ENCODE results near the gene IRF2.

The IRF2 gene

GRCh38 chr4:184370711-184371389 is 103.5 kb downstream of the IRF2 start:
- in situ Hi-C loops (cut with HindIII; ENCODE audit: low pct_ligation_motif_present, low sequenced_read_pairs) = no loop called here
- no peak for DNase-seq
- no peak overlapping the region for H3K4me3 ChIP-seq (ENCODE audit: low read depth, low read length)
- H3K27me3 ChIP-seq (replicated peaks) = no peaks in the 10 kb centered on the region
- H3K27ac ChIP-seq = no peak overlapping the region
- no peaks in the 10 kb centered on the region for H3K36me3 ChIP-seq (replicated peaks)
- TF ChIP-seq CTCF (IDR thresholded peaks at IDR 0.05; ENCODE audit: low read depth, low read length, missing control alignments) = no peak

- TF ChIP-seq CTCF (IDR thresholded peaks at IDR 0.05; ENCODE audit: low read depth, low read length, missing control alignments) = no peak
- in situ Hi-C loops (cut with HindIII; ENCODE audit: low pct_ligation_motif_present, low sequenced_read_pairs) = no loop called here
- Histone ChIP-seq H3K36me3 (replicated peaks) (no peaks in the 10 kb centered on the region), H3K27ac (no peak overlapping the region), H3K4me3 (ENCODE audit: low read depth, low read length) (no peak overlapping the region), H3K27me3 (replicated peaks) (no peaks in the 10 kb centered on the region)
- DNase-seq = no peak
Measured at GRCh38 chr4:184369871-184370270, 104.5 kb downstream of the IRF2 start.

GRCh38 chr4:184368731-184369130 is 105.6 kb downstream of the IRF2 start:
- no peaks in the 10 kb centered on the region for H3K27me3 ChIP-seq (replicated peaks)
- in situ Hi-C loops (cut with HindIII; ENCODE audit: low pct_ligation_motif_present, low sequenced_read_pairs) = no loop called here
- TF ChIP-seq CTCF (IDR thresholded peaks at IDR 0.05; ENCODE audit: low read depth, low read length, missing control alignments) = no peak

GRCh38 chr4:184368290-184368689 is 106.1 kb downstream of the IRF2 start:
- H3K27me3 ChIP-seq (replicated peaks) = no peaks in the 10 kb centered on the region
- DNase-seq = no peak
- no peaks in the 10 kb centered on the region for H3K36me3 ChIP-seq (replicated peaks)
- H3K4me3 ChIP-seq (ENCODE audit: low read depth, low read length) = no peak overlapping the region
- in situ Hi-C loops (cut with HindIII; ENCODE audit: low pct_ligation_motif_present, low sequenced_read_pairs) = no loop called here
- H3K27ac ChIP-seq = no peak overlapping the region
- TF ChIP-seq CTCF (IDR thresholded peaks at IDR 0.05; ENCODE audit: low read depth, low read length, missing control alignments) = no peak

More at GRCh38 chr4:184368731-184369130, 105.6 kb downstream of the IRF2 start:
- H3K27ac ChIP-seq = no peak overlapping the region
- no peak overlapping the region for H3K4me3 ChIP-seq (ENCODE audit: low read depth, low read length)
- no peaks in the 10 kb centered on the region for H3K36me3 ChIP-seq (replicated peaks)
- DNase-seq = no peak

- in situ Hi-C loops (cut with HindIII; ENCODE audit: low pct_ligation_motif_present, low sequenced_read_pairs) = no loop called here
- no peak for TF ChIP-seq CTCF (IDR thresholded peaks at IDR 0.05; ENCODE audit: low read depth, low read length, missing control alignments)
- no peak for DNase-seq
Measured at GRCh38 chr4:184364100-184364921, 110.0 kb downstream of the IRF2 start.

More at GRCh38 chr4:184364100-184364921, 110.0 kb downstream of the IRF2 start:
- H3K27me3 ChIP-seq (replicated peaks) = no peaks in the 10 kb centered on the region
- no peaks in the 10 kb centered on the region for H3K36me3 ChIP-seq (replicated peaks)
- no peak overlapping the region for H3K27ac ChIP-seq
- H3K4me3 ChIP-seq (ENCODE audit: low read depth, low read length) = no peak overlapping the region
